ENCODE results near the gene PPIL1. TPM values are rescaled to one million over a fixed set of nuclear protein-coding genes. Genes with fewer than 3 reads are reported as not detected.

Gene PPIL1
- total RNA-seq, 1 experiment from 2014 or later: 64.2 TPM

DNA sequence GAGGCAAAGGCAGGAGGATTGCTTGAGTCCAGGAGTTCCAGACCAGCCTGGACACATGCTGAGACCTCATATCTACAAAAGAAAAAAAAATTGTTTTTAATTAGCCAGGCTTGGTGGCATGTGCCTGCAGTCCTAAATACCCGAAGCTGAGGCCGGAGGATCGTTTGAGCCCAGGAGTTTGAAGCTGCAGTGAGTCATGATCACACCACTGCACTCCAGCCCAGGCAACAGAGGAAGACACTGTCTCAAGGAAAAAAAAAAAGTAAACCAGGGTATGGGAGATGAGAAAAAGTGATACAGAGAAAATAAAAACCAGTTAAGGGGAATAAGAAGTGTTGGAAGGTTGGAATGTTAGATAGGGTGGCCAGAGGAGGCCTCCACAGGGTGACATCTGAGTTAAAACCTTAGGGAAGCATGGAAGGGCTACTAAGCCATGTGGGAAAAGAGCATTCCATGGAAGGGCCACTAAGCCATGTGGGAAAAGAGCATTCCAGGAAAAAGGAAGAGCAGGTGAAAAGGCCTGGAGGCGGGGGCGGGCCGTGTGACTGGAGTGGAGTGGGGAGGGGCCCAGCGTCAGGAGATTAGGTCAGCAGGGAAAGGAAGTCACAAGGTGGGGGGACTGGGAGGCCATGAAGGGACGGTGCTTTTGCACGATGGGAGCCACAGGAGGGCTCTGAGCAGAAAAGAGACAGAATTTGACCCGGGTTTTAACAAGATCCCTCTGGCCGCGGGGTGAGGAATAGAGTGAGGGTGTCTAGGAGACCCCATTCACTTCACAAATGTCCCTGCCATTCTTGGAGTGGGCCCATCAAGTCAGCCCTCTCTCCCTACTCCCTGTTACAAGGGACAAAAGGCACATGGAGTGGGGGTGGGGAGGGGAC, 53.7 kb downstream of the PPIL1 start:
- ChIA-PET POLR2A (interaction anchor here (0.7 kb wide), 2 partner anchors 60 to 65 kb away, joined by 4 to 6 read pairs; no protein-coding TSS in a partner anchor), CTCF (interaction anchor here (1.2 to 1.7 kb wide), 2 partner anchors 31 to 52 kb away, joined by 4 to 5 read pairs; no protein-coding TSS in a partner anchor)
- ATAC-seq: peak; percentile 40
- Mint-ChIP-seq H3K4me1 (peaks cover 22% of the 10 kb centered on the region), H3K4me3 (no peak overlapping the region), H3K36me3 (no peaks in the 10 kb centered on the region), H3K27ac (no peak overlapping the region), H3K9me3 (no peaks in the 10 kb centered on the region), H3K27me3 (ENCODE audit: low read depth) (no peaks in the 10 kb centered on the region)
- DNase-seq (ENCODE audit: low spot score): peak; percentile 35
- TF ChIP-seq, protein P1, sequence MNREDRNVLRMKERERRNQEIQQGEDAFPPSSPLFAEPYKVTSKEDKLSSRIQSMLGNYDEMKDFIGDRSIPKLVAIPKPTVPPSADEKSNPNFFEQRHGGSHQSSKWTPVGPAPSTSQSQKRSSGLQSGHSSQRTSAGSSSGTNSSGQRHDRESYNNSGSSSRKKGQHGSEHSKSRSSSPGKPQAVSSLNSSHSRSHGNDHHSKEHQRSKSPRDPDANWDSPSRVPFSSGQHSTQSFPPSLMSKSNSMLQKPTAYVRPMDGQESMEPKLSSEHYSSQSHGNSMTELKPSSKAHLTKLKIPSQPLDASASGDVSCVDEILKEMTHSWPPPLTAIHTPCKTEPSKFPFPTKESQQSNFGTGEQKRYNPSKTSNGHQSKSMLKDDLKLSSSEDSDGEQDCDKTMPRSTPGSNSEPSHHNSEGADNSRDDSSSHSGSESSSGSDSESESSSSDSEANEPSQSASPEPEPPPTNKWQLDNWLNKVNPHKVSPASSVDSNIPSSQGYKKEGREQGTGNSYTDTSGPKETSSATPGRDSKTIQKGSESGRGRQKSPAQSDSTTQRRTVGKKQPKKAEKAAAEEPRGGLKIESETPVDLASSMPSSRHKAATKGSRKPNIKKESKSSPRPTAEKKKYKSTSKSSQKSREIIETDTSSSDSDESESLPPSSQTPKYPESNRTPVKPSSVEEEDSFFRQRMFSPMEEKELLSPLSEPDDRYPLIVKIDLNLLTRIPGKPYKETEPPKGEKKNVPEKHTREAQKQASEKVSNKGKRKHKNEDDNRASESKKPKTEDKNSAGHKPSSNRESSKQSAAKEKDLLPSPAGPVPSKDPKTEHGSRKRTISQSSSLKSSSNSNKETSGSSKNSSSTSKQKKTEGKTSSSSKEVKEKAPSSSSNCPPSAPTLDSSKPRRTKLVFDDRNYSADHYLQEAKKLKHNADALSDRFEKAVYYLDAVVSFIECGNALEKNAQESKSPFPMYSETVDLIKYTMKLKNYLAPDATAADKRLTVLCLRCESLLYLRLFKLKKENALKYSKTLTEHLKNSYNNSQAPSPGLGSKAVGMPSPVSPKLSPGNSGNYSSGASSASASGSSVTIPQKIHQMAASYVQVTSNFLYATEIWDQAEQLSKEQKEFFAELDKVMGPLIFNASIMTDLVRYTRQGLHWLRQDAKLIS (CRISPR knock-in tag; IDR thresholded peaks at IDR 0.05; ENCODE audit: borderline replicate concordance): no peak
- TF ChIP-seq, protein P2, sequence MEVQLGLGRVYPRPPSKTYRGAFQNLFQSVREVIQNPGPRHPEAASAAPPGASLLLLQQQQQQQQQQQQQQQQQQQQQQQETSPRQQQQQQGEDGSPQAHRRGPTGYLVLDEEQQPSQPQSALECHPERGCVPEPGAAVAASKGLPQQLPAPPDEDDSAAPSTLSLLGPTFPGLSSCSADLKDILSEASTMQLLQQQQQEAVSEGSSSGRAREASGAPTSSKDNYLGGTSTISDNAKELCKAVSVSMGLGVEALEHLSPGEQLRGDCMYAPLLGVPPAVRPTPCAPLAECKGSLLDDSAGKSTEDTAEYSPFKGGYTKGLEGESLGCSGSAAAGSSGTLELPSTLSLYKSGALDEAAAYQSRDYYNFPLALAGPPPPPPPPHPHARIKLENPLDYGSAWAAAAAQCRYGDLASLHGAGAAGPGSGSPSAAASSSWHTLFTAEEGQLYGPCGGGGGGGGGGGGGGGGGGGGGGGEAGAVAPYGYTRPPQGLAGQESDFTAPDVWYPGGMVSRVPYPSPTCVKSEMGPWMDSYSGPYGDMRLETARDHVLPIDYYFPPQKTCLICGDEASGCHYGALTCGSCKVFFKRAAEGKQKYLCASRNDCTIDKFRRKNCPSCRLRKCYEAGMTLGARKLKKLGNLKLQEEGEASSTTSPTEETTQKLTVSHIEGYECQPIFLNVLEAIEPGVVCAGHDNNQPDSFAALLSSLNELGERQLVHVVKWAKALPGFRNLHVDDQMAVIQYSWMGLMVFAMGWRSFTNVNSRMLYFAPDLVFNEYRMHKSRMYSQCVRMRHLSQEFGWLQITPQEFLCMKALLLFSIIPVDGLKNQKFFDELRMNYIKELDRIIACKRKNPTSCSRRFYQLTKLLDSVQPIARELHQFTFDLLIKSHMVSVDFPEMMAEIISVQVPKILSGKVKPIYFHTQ (CRISPR knock-in tag; IDR thresholded peaks at IDR 0.05): no peak
- TF ChIP-seq, protein P3, sequence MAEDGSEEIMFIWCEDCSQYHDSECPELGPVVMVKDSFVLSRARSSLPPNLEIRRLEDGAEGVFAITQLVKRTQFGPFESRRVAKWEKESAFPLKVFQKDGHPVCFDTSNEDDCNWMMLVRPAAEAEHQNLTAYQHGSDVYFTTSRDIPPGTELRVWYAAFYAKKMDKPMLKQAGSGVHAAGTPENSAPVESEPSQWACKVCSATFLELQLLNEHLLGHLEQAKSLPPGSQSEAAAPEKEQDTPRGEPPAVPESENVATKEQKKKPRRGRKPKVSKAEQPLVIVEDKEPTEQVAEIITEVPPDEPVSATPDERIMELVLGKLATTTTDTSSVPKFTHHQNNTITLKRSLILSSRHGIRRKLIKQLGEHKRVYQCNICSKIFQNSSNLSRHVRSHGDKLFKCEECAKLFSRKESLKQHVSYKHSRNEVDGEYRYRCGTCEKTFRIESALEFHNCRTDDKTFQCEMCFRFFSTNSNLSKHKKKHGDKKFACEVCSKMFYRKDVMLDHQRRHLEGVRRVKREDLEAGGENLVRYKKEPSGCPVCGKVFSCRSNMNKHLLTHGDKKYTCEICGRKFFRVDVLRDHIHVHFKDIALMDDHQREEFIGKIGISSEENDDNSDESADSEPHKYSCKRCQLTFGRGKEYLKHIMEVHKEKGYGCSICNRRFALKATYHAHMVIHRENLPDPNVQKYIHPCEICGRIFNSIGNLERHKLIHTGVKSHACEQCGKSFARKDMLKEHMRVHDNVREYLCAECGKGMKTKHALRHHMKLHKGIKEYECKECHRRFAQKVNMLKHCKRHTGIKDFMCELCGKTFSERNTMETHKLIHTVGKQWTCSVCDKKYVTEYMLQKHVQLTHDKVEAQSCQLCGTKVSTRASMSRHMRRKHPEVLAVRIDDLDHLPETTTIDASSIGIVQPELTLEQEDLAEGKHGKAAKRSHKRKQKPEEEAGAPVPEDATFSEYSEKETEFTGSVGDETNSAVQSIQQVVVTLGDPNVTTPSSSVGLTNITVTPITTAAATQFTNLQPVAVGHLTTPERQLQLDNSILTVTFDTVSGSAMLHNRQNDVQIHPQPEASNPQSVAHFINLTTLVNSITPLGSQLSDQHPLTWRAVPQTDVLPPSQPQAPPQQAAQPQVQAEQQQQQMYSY (CRISPR knock-in tag; IDR thresholded peaks at IDR 0.05): 0 out of 2 replicates have a peak, but pooled peaks have one; percentile 17

DNA sequence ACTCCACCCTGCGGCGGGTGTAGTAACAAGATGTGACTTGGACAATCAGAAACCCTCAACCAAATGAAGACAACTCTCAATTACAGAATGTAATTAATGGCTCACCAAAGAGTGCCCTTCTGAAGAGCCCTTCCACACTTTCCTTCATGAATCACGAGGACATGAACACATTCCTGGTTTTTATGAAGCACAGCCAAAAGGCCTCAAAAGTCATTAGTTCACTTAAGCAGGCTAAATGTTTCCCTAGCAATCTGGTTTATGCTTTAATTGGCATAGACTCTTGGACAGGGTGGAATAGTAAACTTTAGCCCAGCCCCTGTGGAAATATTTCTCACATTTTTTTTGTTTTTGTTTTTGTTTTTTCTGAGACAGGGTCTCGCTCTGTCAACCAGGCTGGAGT, 55.8 kb downstream of the PPIL1 start:
- Mint-ChIP-seq H3K9me3 (no peaks in the 10 kb centered on the region), H3K4me1 (peaks cover 20% of the 10 kb centered on the region), H3K27me3 (ENCODE audit: low read depth) (no peaks in the 10 kb centered on the region), H3K36me3 (no peaks in the 10 kb centered on the region), H3K27ac (no peak overlapping the region), H3K4me3 (no peak overlapping the region)
- TF ChIP-seq, protein P4, sequence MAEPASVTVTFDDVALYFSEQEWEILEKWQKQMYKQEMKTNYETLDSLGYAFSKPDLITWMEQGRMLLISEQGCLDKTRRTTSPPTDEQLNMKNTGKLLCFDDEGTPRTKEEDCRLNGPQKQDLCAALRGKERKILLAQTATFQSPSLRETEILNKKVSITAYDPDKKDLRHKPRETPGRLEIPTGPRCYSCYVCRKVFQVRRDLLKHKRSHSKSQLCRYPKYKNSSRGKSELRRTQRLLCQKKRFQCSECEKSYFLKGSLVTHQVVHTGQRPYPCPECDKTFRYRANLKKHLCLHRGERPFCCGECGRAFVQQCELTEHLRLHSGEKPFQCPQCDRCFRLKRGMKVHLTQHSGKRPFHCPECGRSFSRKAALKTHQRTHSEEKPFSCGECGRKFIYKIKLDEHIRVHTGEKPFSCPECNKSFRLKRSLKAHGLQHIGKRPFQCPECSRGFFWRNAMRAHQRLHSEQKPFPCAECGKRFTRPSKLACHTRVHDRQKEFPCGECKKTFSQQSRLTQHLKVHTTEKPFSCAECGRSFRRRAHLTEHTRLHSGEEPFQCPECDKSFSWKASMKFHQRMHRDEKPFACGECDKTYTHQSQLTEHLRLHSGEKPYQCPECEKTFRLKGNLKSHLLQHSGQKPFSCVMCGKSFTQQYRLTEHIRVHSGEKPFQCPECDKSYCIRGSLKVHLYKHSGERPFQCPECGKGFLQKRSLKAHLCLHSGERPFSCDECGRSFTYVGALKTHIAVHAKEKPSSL (CRISPR knock-in tag; conservative IDR thresholded peaks at IDR 0.05): no peak
- TF ChIP-seq GABPB1 (CRISPR knock-in tag; IDR thresholded peaks at IDR 0.05): no peak
- TF ChIP-seq RELA (CRISPR knock-in tag; IDR thresholded peaks at IDR 0.05; ENCODE audit: borderline replicate concordance): no peak
- TF ChIP-seq, protein P5, sequence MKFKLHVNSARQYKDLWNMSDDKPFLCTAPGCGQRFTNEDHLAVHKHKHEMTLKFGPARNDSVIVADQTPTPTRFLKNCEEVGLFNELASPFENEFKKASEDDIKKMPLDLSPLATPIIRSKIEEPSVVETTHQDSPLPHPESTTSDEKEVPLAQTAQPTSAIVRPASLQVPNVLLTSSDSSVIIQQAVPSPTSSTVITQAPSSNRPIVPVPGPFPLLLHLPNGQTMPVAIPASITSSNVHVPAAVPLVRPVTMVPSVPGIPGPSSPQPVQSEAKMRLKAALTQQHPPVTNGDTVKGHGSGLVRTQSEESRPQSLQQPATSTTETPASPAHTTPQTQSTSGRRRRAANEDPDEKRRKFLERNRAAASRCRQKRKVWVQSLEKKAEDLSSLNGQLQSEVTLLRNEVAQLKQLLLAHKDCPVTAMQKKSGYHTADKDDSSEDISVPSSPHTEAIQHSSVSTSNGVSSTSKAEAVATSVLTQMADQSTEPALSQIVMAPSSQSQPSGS (CRISPR knock-in tag; IDR thresholded peaks at IDR 0.05; ENCODE audit: borderline replicate concordance, low read depth): no peak
- no peak for TF ChIP-seq TP53 (CRISPR knock-in tag; IDR thresholded peaks at IDR 0.05)
- TF ChIP-seq RORB (CRISPR knock-in tag; IDR thresholded peaks at IDR 0.05): no peak
- ChIA-PET POLR2A (no interaction called here), CTCF (interaction anchor here (1.2 kb wide), 1 partner anchor 34 kb away, joined by 3 read pairs; no protein-coding TSS in a partner anchor)
- ATAC-seq: no peak
- no peak for DNase-seq (ENCODE audit: low spot score)
